ENCODE measurements around the gene USF2.

GRCh38 chr19:35310811-35311465, 42.2 kb downstream of the USF2 start:
- no peak for TF ChIP-seq ZNF639 (tag by site-specific recombination; IDR thresholded peaks at IDR 0.05)
- TF ChIP-seq ZNF24 (tag by site-specific recombination; IDR thresholded peaks at IDR 0.05): no peak
- no peak for TF ChIP-seq ZNF510 (tag by site-specific recombination; IDR thresholded peaks at IDR 0.05; ENCODE audit: insufficient replicate concordance)
- no peak for TF ChIP-seq ZFP69B (tag by site-specific recombination; IDR thresholded peaks at IDR 0.05)
- no peak for TF ChIP-seq ZNF777 (tag by site-specific recombination; IDR thresholded peaks at IDR 0.05; ENCODE audit: borderline replicate concordance)
- TF ChIP-seq CTCF (tag by site-specific recombination; IDR thresholded peaks at IDR 0.05): no peak
- TF ChIP-seq PRDM1 (tag by site-specific recombination; IDR thresholded peaks at IDR 0.05): no peak
- TF ChIP-seq ZNF280D (tag by site-specific recombination; IDR thresholded peaks at IDR 0.05): no peak
- no peak for TF ChIP-seq ZNF514 (tag by site-specific recombination; IDR thresholded peaks at IDR 0.05)
- TF ChIP-seq ZNF274 (IDR thresholded peaks at IDR 0.05; ENCODE audit: low read length): no peak
- no peak for TF ChIP-seq ZNF274 (tag by site-specific recombination; IDR thresholded peaks at IDR 0.05; ENCODE audit: borderline replicate concordance)
- no peak for TF ChIP-seq ZNF704 (tag by site-specific recombination; IDR thresholded peaks at IDR 0.05)
- no peak for TF ChIP-seq ZNF560 (tag by site-specific recombination; IDR thresholded peaks at IDR 0.05; ENCODE audit: borderline replicate concordance)

Data from HEK293 (cell line).